H4 (cell line): Measurements from ENCODE around the gene PTPRN2. TPM values are rescaled to one million over a fixed set of nuclear protein-coding genes. Genes with fewer than 3 reads are reported as not detected.
"Not testable (repeated sequence)": the region's sequence is repeated elsewhere in the genome, so short reads cannot be mapped to it uniquely, and the experiment has no call there.

Source experiments
- DNase-seq: peaks from one replicate; pipeline ENCODE4 v3.0.0-alpha.2; 2015; ENCODE audit warnings: low spot score
- total RNA-seq: library from RNA; depleted of rRNA; stranded (reverse); fragments of >200 nt; shearing (Covaris generic); gene quantifications from 2 replicates; pipeline ENCODE4 v1.2.3, GENCODE V29; 2014

Gene PTPRN2
- total RNA-seq, 1 experiment from 2014 or later = 0.97 TPM

- no peak for DNase-seq
Measured at GRCh38 chr7:158419238-158419785, 168.3 kb downstream of the PTPRN2 start.

GRCh38 chr7:158418395-158418794, 169.2 kb downstream of the PTPRN2 start:
- not testable (repeated sequence) for DNase-seq

- DNase-seq = no peak
Measured at GRCh38 chr7:158416283-158416933, 171.2 kb downstream of the PTPRN2 start.

- no peak for DNase-seq
Measured at GRCh38 chr7:158415316-158415715, 172.3 kb downstream of the PTPRN2 start.

GRCh38 chr7:158414486-158414961, 173.1 kb downstream of the PTPRN2 start:
- no peak for DNase-seq

- no peak for DNase-seq
Measured at GRCh38 chr7:158414002-158414401, 173.6 kb downstream of the PTPRN2 start.

- no peak for DNase-seq
Measured at GRCh38 chr7:158411232-158411950, 176.2 kb downstream of the PTPRN2 start.

- no peak for DNase-seq
Measured at GRCh38 chr7:158410720-158411119, 176.9 kb downstream of the PTPRN2 start.

GRCh38 chr7:158409816-158410330, 177.8 kb downstream of the PTPRN2 start:
- no peak for DNase-seq

- no peak for DNase-seq
Measured at GRCh38 chr7:158409120-158409519, 178.5 kb downstream of the PTPRN2 start.

- DNase-seq = no peak
Measured at GRCh38 chr7:158408318-158408920, 179.2 kb downstream of the PTPRN2 start.

GRCh38 chr7:158407581-158408317, 179.9 kb downstream of the PTPRN2 start:
- peak; percentile 70 for DNase-seq

- no peak for DNase-seq
Measured at GRCh38 chr7:158406801-158407200, 180.8 kb downstream of the PTPRN2 start.

- DNase-seq = no peak
Measured at GRCh38 chr7:158406364-158406763, 181.3 kb downstream of the PTPRN2 start.

GRCh38 chr7:158405771-158406170, 181.9 kb downstream of the PTPRN2 start:
- DNase-seq = not testable (repeated sequence)

- DNase-seq = no peak
Measured at GRCh38 chr7:158405324-158405723, 182.3 kb downstream of the PTPRN2 start.

- no peak for DNase-seq
Measured at GRCh38 chr7:158404031-158404761, 183.4 kb downstream of the PTPRN2 start.

- DNase-seq = no peak
Measured at GRCh38 chr7:158403013-158403821, 184.4 kb downstream of the PTPRN2 start.

- DNase-seq = no peak
Measured at GRCh38 chr7:158402471-158402870, 185.2 kb downstream of the PTPRN2 start.

- no peak for DNase-seq
Measured at GRCh38 chr7:158401826-158402225, 185.8 kb downstream of the PTPRN2 start.
